BJ (cell line): Measurements from ENCODE around the gene TBXA2R. TPM values are rescaled to one million over a fixed set of nuclear protein-coding genes. Genes with fewer than 3 reads are reported as not detected.
"Not testable (repeated sequence)": the region's sequence is repeated elsewhere in the genome, so short reads cannot be mapped to it uniquely, and the experiment has no call there.

ENCODE experiments used
- CTCF ChIA-PET: fragments of 350-600 bp; formaldehyde crosslinking; extraction: SDS; loops from one replicate; lab custom pipeline; 2021; ENCODE audit warnings: antibody characterized with exemption, inconsistent platforms; lab: Yijun Ruan, JAX
- POLR2A ChIA-PET: fragments of 300-600 bp; sonication (Branson Sonifier 250); formaldehyde crosslinking; extraction: SDS; loops from one replicate; lab custom pipeline; 2021; ENCODE audit warnings: antibody characterized with exemption; lab: Charles Lee
- DNase-seq: peaks from one replicate; pipeline ENCODE4 v3.0.0-alpha.2; 2011; ENCODE audit warnings: low read depth
- H3K27me3 ChIP-seq: 2 replicates; pipeline ENCODE4 v1.6.0; 2011; ENCODE audit warnings: low read length; ENCODE audit not compliant: control insufficient read depth, insufficient read depth
- H3K36me3 ChIP-seq: 2 replicates; pipeline ENCODE4 v1.5.1; 2011; ENCODE audit warnings: low read length; ENCODE audit not compliant: control insufficient read depth, insufficient read depth
- H3K4me3 ChIP-seq: 2 replicates; pipeline ENCODE4 v1.5.1; 2011; ENCODE audit warnings: low read depth, mild to moderate bottlenecking, control low read depth, low read length
- polyA plus RNA-seq: library from polyadenylated mRNA; depleted of rRNA; stranded (reverse); fragments of >200 nt; gene quantifications from 2 replicates; pipeline ENCODE4 v1.2.3, GENCODE V29; 2011
- TF ChIP-seq, protein P1 (sequence below): IDR thresholded peaks from 2 replicates; pipeline ENCODE4 v1.5.1; 2011; ENCODE audit warnings: low read depth, mild to moderate bottlenecking, control low read depth, inconsistent platforms, low read length, moderate library complexity; ENCODE audit not compliant: insufficient read depth

The TBXA2R gene
- polyA plus RNA-seq, 1 experiment: 1.2 TPM

DNA sequence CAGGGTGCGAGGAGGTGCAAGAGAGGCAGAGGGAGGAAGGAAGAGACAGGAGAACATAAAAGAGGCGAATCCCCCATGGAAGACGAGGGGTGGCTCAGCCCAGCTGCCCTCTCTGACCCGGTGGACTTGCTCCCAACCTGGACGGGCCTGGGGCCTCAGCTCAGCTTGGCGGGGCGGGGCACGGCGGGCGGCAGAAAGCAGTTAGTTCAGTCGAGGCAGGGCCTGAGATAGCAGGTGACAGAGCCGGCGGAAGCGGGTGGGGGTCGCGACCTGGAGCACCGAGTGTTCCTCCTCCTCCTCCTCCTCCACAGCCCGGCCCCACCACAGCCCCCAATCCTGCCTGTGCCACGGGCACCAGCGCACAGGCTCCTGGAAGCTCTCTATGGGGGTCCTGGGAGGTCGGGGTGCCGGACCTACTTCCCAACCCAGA is 26.9 kb upstream of the TBXA2R start:
- H3K4me3 ChIP-seq: no peak overlapping the region
- ChIA-PET CTCF (interaction anchor here (1.4 to 1.7 kb wide), 2 partner anchors 13 to 31 kb away, joined by 3 to 4 read pairs; no protein-coding TSS in a partner anchor), POLR2A (no interaction called here)
- no peak for DNase-seq
- H3K27me3 ChIP-seq: no peaks in the 10 kb centered on the region
- H3K36me3 ChIP-seq: peaks cover 25% of the 10 kb centered on the region
- TF ChIP-seq, protein P1, sequence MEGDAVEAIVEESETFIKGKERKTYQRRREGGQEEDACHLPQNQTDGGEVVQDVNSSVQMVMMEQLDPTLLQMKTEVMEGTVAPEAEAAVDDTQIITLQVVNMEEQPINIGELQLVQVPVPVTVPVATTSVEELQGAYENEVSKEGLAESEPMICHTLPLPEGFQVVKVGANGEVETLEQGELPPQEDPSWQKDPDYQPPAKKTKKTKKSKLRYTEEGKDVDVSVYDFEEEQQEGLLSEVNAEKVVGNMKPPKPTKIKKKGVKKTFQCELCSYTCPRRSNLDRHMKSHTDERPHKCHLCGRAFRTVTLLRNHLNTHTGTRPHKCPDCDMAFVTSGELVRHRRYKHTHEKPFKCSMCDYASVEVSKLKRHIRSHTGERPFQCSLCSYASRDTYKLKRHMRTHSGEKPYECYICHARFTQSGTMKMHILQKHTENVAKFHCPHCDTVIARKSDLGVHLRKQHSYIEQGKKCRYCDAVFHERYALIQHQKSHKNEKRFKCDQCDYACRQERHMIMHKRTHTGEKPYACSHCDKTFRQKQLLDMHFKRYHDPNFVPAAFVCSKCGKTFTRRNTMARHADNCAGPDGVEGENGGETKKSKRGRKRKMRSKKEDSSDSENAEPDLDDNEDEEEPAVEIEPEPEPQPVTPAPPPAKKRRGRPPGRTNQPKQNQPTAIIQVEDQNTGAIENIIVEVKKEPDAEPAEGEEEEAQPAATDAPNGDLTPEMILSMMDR: no peak

DNA sequence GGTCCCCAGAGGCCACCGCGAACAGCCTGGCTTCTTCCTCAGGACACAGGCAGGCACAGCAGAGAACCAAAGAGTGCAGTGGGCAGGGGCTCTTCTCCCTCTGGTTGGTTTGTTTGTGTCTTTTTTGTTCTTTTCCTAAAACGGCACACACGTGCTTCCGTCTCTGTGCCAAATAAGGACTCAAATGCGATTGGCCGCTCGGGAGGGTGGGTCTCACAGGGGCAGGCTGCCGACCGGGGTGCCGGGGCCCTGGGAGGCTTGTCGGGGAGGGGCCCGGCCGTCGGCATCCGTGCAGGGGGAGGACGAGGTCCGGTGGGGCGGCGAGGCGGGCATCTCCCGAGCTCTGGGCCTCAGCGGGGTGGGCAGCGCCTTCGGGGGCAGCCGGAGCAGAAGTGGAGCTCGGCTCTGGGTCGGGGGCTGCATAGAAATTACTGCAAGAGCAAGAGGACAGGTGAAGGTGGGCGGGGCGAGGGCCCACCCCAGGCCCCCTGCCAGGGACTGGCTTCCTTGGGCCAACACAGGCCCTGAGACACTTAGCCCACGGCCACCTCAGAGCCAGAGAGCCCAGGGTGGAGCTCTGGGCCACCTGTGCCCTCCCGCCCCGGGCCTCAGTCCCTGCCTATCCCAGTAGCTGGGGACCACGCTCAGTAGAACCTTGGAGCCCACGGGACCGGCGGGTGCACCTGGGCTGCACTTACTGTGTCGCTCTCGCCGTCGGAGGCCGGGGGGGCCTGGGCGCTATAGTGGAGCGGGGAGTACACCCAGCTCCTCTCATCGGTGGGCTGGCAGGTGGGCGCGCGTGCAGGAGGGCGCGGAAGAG is 26.3 kb upstream of the TBXA2R start:
- H3K27me3 ChIP-seq: no peaks in the 10 kb centered on the region
- ChIA-PET CTCF (interaction anchor here (1.1 to 1.7 kb wide), 3 partner anchors 12 to 34 kb away, joined by 3 to 4 read pairs (median 3); no protein-coding TSS in a partner anchor), POLR2A (no interaction called here)
- TF ChIP-seq, protein P1: no peak
- no peak overlapping the region for H3K4me3 ChIP-seq
- no peak for DNase-seq
- H3K36me3 ChIP-seq: peaks cover 21% of the 10 kb centered on the region

DNA sequence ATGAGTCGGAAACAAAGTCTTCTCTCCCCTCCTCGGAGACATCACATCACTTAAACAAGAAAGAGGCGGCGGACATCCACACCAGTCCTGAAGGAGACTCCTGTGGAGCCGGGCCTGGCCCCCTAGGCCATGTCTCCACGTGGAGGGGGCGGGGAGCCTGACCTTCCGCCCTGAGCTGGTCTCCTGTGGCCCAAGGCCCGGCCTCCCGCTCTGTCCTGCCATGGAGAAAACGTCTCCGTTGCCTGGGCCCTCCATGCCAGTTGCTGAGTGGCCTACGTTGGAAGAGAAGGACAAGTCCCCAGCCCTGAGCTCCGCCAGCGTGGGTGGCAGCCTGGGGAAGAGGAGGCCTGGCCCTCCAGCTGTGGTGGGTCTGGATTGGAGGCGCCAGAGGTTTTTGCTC is 25.4 kb upstream of the TBXA2R start:
- no peak for DNase-seq
- ChIA-PET POLR2A (no interaction called here), CTCF (interaction anchor here (1.1 to 1.7 kb wide), 2 partner anchors 33 to 35 kb away, joined by 3 read pairs; no protein-coding TSS in a partner anchor)
- Histone ChIP-seq H3K4me3 (no peak overlapping the region), H3K27me3 (no peaks in the 10 kb centered on the region), H3K36me3 (peaks cover 19% of the 10 kb centered on the region)
- TF ChIP-seq, protein P1: no peak

DNA sequence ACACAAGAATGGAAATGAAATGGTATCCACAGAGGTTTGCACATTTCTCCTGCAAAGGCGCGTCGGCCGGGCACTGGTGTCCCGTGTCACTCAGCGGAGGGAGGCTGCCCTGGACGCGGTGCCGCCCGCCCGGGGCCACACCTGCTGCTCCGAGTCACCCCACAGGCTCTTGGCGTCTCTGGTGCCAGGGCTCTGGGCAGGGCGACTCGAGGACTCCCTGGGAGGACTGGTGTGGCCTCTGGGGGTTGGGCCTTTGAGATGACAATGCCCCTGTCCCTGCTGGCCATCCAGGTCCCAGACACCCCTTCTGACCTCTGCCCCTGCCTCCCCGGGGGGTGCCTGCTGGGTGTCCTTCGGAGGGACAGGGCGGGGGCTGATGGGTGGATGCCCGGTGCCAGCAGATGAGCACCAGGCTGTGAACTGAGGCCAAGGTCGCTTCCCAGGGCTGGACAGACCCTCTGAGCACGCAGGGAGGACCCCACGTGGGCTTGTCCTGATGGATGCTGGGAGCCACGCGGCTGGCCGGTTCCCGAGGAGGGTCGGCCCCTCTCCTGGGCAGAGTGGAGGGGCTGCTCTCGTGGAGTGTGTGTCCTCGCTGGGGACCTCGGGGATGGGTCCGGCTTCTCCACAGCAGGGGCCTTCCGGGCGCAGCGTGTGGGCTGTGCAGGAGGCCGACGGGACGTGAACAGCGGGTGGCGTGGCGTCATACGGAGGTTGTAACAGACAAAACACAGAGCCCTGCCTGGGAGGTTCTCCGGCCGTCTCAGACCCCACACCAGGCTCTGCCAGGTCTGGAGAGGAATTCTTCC is 24.6 kb upstream of the TBXA2R start:
- no peak overlapping the region for H3K4me3 ChIP-seq
- TF ChIP-seq, protein P1: no peak
- no peaks in the 10 kb centered on the region for H3K27me3 ChIP-seq
- H3K36me3 ChIP-seq: peaks cover 15% of the 10 kb centered on the region
- ChIA-PET POLR2A (no interaction called here), CTCF (no interaction called here)
- DNase-seq: no peak

DNA sequence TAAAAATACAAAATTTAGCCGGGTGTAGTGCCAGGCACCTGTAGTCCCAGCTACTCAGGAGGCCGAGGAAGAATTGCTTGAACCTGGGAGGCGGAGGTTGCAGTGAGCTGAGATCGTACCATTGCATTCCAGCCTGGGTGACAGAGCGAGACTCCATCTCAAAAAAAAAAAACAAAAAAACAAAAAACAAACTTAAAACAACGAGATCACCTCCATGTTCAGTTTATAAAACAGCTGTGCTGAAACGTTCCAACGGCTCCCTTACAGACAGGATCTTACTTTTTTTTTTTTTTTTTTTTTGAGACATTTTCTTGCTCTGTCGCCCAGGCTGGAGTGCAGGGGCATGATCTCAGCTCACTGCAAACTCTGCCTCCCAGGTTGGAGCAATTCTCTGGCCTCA is 22.1 kb upstream of the TBXA2R start:
- H3K4me3 ChIP-seq, H3K27me3 ChIP-seq, DNase-seq: not testable (repeated sequence)
- H3K36me3 ChIP-seq: peaks cover 14% of the 10 kb centered on the region
- ChIA-PET CTCF (interaction anchor here (0.6 kb wide), 1 partner anchor 72 kb away, joined by 3 read pairs; no protein-coding TSS in a partner anchor), POLR2A (interaction anchor here (0.6 kb wide), 1 partner anchor 27 kb away, joined by 3 read pairs; no protein-coding TSS in a partner anchor)
